ENCODE measurements around the gene TSHB. TPM values are rescaled to one million over a fixed set of nuclear protein-coding genes. Genes with fewer than 3 reads are reported as not detected.

TSHB gene
- total and polyA plus RNA-seq, 11 donors: not detected

- Histone ChIP-seq H3K4me1 (peaks cover 0 to 28% (median 6%) of the 10 kb centered on the region in 12 donors), H3K9me3 (no peaks in the 10 kb centered on the region), H3K27me3 (no peaks in the 10 kb centered on the region), H3K36me3 (no peaks in the 10 kb centered on the region), H3K27ac (peak overlapping the region in 1 of 12 donors; percentile 75), H3K4me3 (no peak overlapping the region)
- intact Hi-C loops (cut with DNase I): no loop called here
- WGBS, 4 donors: 60 to 70% (median 66%) methylated on average over 11 to 12 of the region's 12 CpGs
- ATAC-seq (peak in 1 of 4 donors; percentile 40), DNase-seq (no peak)
- TF ChIP-seq POLR2A (IDR thresholded peaks at IDR 0.05): no peak
- no peak for TF ChIP-seq CTCF (IDR thresholded peaks at IDR 0.05)
These were observed 39.4 kb downstream of the TSHB start for GRCh38 chr1:115068826-115069585.

- H3K9me3 ChIP-seq: no peaks in the 10 kb centered on the region
- DNase-seq (no peak), ATAC-seq (no peak)
- no peaks in the 10 kb centered on the region for H3K27me3 ChIP-seq
- intact Hi-C loops (cut with DNase I): no loop called here
- TF ChIP-seq POLR2A (IDR thresholded peaks at IDR 0.05): no peak
- no peak for TF ChIP-seq CTCF (IDR thresholded peaks at IDR 0.05)
- no peaks in the 10 kb centered on the region for H3K36me3 ChIP-seq
- H3K4me1 ChIP-seq: peaks cover 0 to 35% (median 6%) of the 10 kb centered on the region in 12 donors
- H3K4me3 ChIP-seq: no peak overlapping the region
- H3K27ac ChIP-seq: peak overlapping the region in 1 of 12 donors; percentile 75
- 75 to 89% (median 84%) methylated on average over 7 of the region's 7 CpGs for WGBS, 4 donors
These were observed 40.2 kb downstream of the TSHB start for GRCh38 chr1:115069659-115070308.

GRCh38 chr1:115071012-115071664 lies 41.5 kb downstream of the TSHB start:
- H3K4me1 ChIP-seq: peaks cover 0 to 35% (median 6%) of the 10 kb centered on the region in 12 donors

More at GRCh38 chr1:115071012-115071664, 41.5 kb downstream of the TSHB start:
- intact Hi-C loops (cut with DNase I): no loop called here
- Histone ChIP-seq H3K36me3 (no peaks in the 10 kb centered on the region), H3K27ac (peak overlapping the region in 1 of 12 donors; percentile 80), H3K9me3 (no peaks in the 10 kb centered on the region), H3K4me3 (no peak overlapping the region), H3K27me3 (no peaks in the 10 kb centered on the region)
- DNase-seq (no peak), ATAC-seq (no peak)
- TF ChIP-seq POLR2A (IDR thresholded peaks at IDR 0.05) (no peak), CTCF (IDR thresholded peaks at IDR 0.05) (no peak)
- 85 to 92% (median 89%) methylated on average over 6 of the region's 6 CpGs for WGBS, 4 donors
